Uterus (tissue), 2 donors: ENCODE results near the gene SNX19.

Experiments
- CTCF ChIP-seq, 4 experiments: fragments of 200-600 bp in 2 of 4; fragments of 450-650 bp in 2 of 4; sonication (generic) in 2 of 4; IDR thresholded peaks; one replicate each; pipeline ENCODE4 v1.5.1; 2016 to 2019; ENCODE audit warnings: antibody characterized with exemption in 4 of 4, mild to moderate bottlenecking in 2 of 4, moderate library complexity in 1 of 4
- POLR2A ChIP-seq, 2 donors: fragments of 450-650 bp; IDR thresholded peaks; one replicate each; pipeline ENCODE4 v1.6.1; 2016; ENCODE audit warnings: antibody characterized with exemption in 2 of 2, mild to moderate bottlenecking in 1 of 2, moderate library complexity in 1 of 2

- TF ChIP-seq CTCF (IDR thresholded peaks at IDR 0.05) (no peak), POLR2A (IDR thresholded peaks at IDR 0.05) (no peak)
These were observed 50.5 kb downstream of the SNX19 start for GRCh38 chr11:130865774-130866114.
